ENCODE results near the gene BRD3OS. TPM values are rescaled to one million over a fixed set of nuclear protein-coding genes. Genes with fewer than 3 reads are reported as not detected.

The BRD3OS gene
- total RNA-seq, 2 experiments from 2014 or later = 12.5 to 14.5 TPM

DNA sequence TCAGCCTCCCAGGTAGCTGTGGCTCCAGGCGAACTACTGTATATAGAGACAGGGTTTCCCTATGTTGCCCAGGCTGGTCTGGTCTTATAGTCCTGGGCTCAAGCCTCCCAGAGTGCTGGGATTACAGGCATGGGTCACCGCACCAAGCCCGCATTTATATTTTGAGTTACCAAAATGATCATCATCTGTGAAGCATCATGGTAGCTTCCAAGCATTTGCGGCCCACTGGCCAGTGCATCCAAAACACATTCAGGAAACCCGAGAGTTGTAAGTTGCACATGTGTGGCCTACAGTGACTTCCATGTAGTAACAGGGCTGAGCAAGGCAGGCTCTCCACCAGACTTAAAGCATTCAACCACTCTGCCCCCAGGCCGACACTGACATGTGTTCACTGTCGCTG is 2.3 kb downstream of the BRD3OS start:
- Mint-ChIP-seq H3K4me1 (peaks cover 7% of the 10 kb centered on the region), H3K9me3 (ENCODE audit: low read depth) (no peaks in the 10 kb centered on the region), H3K27ac (no peak overlapping the region), H3K4me3 (no peak overlapping the region), H3K27me3 (no peaks in the 10 kb centered on the region), H3K36me3 (peaks cover 5% of the 10 kb centered on the region)
- DNase-seq = no peak
- CTCF ChIA-PET = interaction anchor here (1.2 to 2.5 kb wide), 2 partner anchors 33 to 41 kb away, joined by 4 to 11 read pairs; no protein-coding TSS in a partner anchor
- ATAC-seq = no peak

GRCh38 chr9:134028076-134028475 is 2.8 kb downstream of the BRD3OS start:
- peaks cover 5% of the 10 kb centered on the region for H3K36me3 Mint-ChIP-seq
- no peaks in the 10 kb centered on the region for H3K9me3 Mint-ChIP-seq (ENCODE audit: low read depth)
- peaks cover 7% of the 10 kb centered on the region for H3K4me1 Mint-ChIP-seq
- H3K27me3 Mint-ChIP-seq = no peaks in the 10 kb centered on the region
- no peak overlapping the region for H3K27ac Mint-ChIP-seq
- CTCF ChIA-PET = interaction anchor here (1.2 kb wide), 1 partner anchor 34 kb away, joined by 4 read pairs; no protein-coding TSS in a partner anchor
- ATAC-seq (no peak), DNase-seq (no peak)
- H3K4me3 Mint-ChIP-seq = no peak overlapping the region

GRCh38 chr9:134028575-134029247 is 3.4 kb downstream of the BRD3OS start:
- no peak overlapping the region for H3K4me3 Mint-ChIP-seq
- CTCF ChIA-PET = no interaction called here
- H3K4me1 Mint-ChIP-seq = peaks cover 7% of the 10 kb centered on the region
- no peaks in the 10 kb centered on the region for H3K9me3 Mint-ChIP-seq (ENCODE audit: low read depth)
- no peak for ATAC-seq
- no peaks in the 10 kb centered on the region for H3K27me3 Mint-ChIP-seq
- no peak for DNase-seq
- H3K36me3 Mint-ChIP-seq = peaks cover 8% of the 10 kb centered on the region
- H3K27ac Mint-ChIP-seq = no peak overlapping the region

DNA sequence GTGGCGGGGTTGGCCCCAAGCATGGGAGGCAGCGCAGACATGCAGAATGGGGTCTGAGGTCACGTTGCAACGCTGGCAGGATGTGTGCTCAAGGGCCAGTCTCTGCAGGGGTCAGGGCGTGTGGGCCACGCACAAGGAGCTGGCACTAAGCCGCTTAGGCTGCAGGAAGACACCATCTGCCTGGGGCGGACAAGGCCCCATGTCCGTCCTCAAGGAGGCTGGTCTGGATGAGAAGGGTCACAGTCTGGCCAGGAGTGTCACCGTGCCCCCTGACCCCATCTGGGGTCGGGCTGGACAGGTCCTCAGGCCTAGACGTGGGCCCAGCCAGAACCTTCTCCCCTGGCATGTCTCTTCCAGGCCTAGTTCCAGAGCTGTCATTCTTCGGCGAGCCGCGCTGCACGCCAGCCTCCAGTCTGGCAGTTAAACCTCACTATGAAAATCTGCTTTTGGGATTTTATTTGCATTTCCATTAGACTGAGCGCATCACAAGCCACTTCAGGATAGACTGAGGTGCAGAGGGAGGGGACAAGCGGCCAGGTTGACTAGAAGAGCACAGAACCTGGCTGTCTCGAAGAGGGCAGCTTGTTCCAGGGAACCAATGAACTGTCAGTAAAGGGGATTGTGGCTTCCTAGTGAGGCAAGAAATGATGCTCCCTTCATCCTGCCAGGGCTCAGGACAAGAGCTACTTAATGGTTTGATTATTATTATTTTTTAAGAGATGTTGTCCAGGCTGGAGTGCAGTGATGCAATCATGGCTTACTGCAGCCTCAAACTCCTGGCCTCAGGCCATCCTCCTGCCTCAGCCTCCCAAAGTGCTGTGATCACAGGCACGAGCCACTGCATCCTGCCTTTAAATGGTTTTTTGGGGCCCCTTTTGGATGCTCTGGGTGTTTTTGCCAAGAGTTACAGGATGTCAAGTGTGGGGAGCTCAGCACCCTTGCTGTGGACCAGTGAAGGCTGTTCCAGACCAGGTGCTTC is 4.3 kb downstream of the BRD3OS start:
- ATAC-seq (no peak), DNase-seq (no peak)
- Mint-ChIP-seq H3K36me3 (peaks cover 8% of the 10 kb centered on the region), H3K9me3 (ENCODE audit: low read depth) (no peaks in the 10 kb centered on the region), H3K27ac (no peak overlapping the region), H3K4me1 (peaks cover 3% of the 10 kb centered on the region), H3K27me3 (no peaks in the 10 kb centered on the region), H3K4me3 (no peak overlapping the region)
- CTCF ChIA-PET = no interaction called here

GRCh38 chr9:134030821-134031470 is 5.7 kb downstream of the BRD3OS start:
- H3K27ac Mint-ChIP-seq = no peak overlapping the region
- no peak for DNase-seq
- ATAC-seq = no peak
- CTCF ChIA-PET = interaction anchor here (0.7 to 1.1 kb wide), 2 partner anchors 37 to 1457 kb away, joined by 3 to 5 read pairs; no protein-coding TSS in a partner anchor
- no peaks in the 10 kb centered on the region for H3K9me3 Mint-ChIP-seq (ENCODE audit: low read depth)
- H3K27me3 Mint-ChIP-seq = no peaks in the 10 kb centered on the region
- H3K4me1 Mint-ChIP-seq = peaks cover 3% of the 10 kb centered on the region
- peaks cover 10% of the 10 kb centered on the region for H3K36me3 Mint-ChIP-seq
- H3K4me3 Mint-ChIP-seq = no peak overlapping the region

GRCh38 chr9:134031783-134032182 is 6.5 kb downstream of the BRD3OS start:
- Mint-ChIP-seq H3K36me3 (peaks cover 12% of the 10 kb centered on the region), H3K4me3 (no peak overlapping the region), H3K27me3 (no peaks in the 10 kb centered on the region)

GRCh38 chr9:134032456-134033222 is 7.4 kb downstream of the BRD3OS start:
- Mint-ChIP-seq H3K4me1 (no peaks in the 10 kb centered on the region), H3K9me3 (ENCODE audit: low read depth) (no peaks in the 10 kb centered on the region), H3K4me3 (no peak overlapping the region), H3K27me3 (no peaks in the 10 kb centered on the region), H3K27ac (no peak overlapping the region), H3K36me3 (peaks cover 16% of the 10 kb centered on the region)
- DNase-seq (no peak), ATAC-seq (no peak)
- CTCF ChIA-PET = interaction anchor here (0.7 kb wide), 1 partner anchor 65 kb away, joined by 4 read pairs; no protein-coding TSS in a partner anchor

More at GRCh38 chr9:134031783-134032182, 6.5 kb downstream of the BRD3OS start:
- no peaks in the 10 kb centered on the region for H3K4me1 Mint-ChIP-seq
- H3K9me3 Mint-ChIP-seq (ENCODE audit: low read depth) = no peaks in the 10 kb centered on the region
- CTCF ChIA-PET = no interaction called here
- DNase-seq (no peak), ATAC-seq (no peak)
- no peak overlapping the region for H3K27ac Mint-ChIP-seq

DNA sequence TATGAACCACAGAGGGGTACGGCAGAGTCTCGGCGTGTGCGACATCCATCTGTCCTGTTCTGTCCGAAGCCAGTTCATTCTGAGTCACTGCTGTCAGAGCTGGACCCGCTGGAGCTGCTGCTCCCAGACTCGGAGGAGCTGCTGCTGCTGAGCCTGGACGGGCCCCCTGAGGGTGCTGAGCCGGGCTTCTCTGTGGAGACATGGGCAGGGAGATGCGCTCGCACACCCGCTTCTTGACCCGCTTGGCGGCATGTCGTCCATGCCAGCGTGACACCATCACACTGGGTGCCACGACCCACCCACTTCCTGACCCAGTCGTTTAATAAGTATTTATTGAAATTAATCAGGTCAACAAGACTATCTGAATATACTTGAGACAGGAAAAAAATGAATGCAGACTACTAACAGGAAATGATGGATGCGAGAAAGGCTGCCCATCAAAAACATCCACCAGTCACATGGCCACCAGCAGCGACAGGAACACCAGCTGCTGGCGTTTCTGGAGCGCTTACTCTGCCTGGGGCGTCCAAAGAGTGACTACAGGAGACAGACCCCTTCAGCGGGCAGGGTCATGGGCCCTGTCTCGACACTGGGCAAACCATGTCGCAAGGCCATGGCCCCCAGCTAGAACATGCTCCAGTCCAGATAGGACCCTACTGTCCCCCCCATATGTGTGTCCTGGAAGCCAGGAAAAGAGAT is 8.4 kb downstream of the BRD3OS start:
- no peaks in the 10 kb centered on the region for H3K9me3 Mint-ChIP-seq (ENCODE audit: low read depth)
- no peaks in the 10 kb centered on the region for H3K4me1 Mint-ChIP-seq
- peaks cover 19% of the 10 kb centered on the region for H3K36me3 Mint-ChIP-seq
- DNase-seq (no peak), ATAC-seq (no peak)
- CTCF ChIA-PET = no interaction called here
- H3K27me3 Mint-ChIP-seq = no peaks in the 10 kb centered on the region
- H3K27ac Mint-ChIP-seq = no peak overlapping the region
- H3K4me3 Mint-ChIP-seq = no peak overlapping the region

DNA sequence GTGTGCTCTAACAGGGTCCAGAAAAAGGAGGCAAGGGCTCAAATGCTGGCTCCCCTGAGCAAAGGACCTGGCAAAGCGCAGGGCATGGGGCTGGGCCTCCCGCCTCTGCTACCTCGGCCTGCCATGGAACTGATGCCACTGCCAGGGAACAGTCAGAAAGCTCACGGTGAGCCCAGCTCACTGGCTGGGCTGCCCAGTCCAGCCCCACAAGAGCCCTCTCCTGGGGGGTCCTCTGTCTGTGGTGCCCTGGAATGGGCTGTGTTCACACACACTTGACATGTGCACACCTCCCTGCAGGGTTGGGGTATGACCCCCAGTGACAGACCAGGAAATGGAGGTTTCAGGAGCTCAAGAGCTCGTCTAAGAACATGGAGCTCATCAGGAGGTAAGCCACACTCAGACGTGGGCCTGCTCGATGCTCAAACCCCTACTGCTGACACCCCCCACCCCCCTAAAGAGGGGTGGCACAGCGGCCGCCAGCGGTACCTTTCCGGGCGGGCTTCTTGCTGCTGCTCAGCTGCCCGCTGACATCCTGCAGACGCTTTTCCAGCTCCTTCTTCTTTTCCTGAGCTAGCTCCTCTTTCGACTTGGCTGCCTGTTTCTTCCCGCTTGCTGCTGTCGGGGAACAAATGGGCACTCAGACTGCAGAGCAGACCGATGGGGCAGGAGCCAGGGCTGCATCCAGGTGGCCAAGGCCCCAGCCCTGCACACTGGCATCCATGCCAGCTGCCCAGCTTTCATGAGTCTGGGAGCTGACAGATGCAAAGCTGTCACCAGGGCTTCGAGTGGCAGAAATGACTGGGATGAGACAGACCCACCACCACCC is 9.1 kb downstream of the BRD3OS start:
- Mint-ChIP-seq H3K27me3 (no peaks in the 10 kb centered on the region), H3K27ac (no peak overlapping the region), H3K36me3 (peaks cover 26% of the 10 kb centered on the region), H3K4me3 (no peak overlapping the region), H3K4me1 (no peaks in the 10 kb centered on the region), H3K9me3 (ENCODE audit: low read depth) (no peaks in the 10 kb centered on the region)
- DNase-seq = no peak
- no peak for ATAC-seq
- CTCF ChIA-PET = no interaction called here

DNA sequence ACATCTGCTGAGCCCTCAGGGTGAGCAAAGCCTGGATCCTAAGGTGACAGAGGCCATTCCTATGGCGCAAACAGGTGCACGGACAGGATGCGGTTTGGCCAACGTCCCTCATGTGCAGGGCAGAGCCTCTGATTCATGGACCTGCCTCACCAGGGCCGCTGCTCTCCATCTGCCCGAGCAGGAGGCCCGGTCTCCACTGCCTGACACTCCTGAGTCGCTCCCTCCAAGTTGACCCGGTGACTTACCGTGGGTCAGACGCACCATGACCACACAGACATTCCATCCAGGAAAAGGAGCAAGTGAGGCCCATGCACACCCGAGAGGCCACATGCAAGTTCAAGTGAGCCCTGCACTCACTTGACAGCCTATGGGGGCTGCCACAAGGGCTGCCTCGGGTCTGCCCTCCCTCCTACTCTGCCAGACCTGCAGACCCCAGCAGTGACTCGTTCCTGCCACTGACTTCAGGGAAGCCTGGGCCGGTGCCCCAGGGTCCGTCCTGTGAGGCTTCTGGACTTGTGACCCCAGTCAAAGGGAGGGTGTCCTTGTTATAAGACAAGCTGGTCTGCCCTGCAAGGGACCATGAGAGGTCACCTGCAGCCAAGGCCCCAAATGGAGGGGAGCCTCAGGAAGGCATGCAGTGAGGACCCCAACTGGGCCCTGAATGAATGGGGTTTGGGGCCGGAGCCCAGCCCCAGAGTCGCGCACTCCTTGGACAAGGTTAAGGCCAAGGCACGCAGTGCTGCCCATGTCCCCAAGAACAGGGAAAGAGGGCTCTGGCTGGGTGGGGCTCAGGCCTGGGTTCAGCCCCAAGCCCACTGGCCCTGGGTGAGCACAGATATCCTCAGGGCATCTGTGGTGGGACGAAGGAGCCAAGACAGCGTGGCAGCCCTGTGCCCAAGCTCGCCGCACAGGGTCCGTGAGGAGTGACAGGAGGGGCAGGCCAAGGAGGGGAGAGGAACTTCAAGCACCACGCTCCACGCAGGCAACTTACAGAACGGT is 10.1 kb downstream of the BRD3OS start:
- H3K27me3 Mint-ChIP-seq = no peaks in the 10 kb centered on the region
- no peak for DNase-seq
- no peak overlapping the region for H3K4me3 Mint-ChIP-seq
- no peaks in the 10 kb centered on the region for H3K9me3 Mint-ChIP-seq (ENCODE audit: low read depth)
- CTCF ChIA-PET = interaction anchor here (0.9 kb wide), 1 partner anchor 253 kb away, joined by 3 read pairs; no protein-coding TSS in a partner anchor
- peaks cover 33% of the 10 kb centered on the region for H3K36me3 Mint-ChIP-seq
- H3K27ac Mint-ChIP-seq = no peak overlapping the region
- no peak for ATAC-seq
- H3K4me1 Mint-ChIP-seq = no peaks in the 10 kb centered on the region

GRCh38 chr9:134036130-134036529 is 10.8 kb downstream of the BRD3OS start:
- Mint-ChIP-seq H3K4me1 (no peaks in the 10 kb centered on the region), H3K27me3 (no peaks in the 10 kb centered on the region), H3K4me3 (no peak overlapping the region), H3K9me3 (ENCODE audit: low read depth) (no peaks in the 10 kb centered on the region), H3K27ac (no peak overlapping the region), H3K36me3 (peaks cover 39% of the 10 kb centered on the region)
- DNase-seq = no peak
- no peak for ATAC-seq
- CTCF ChIA-PET = interaction anchor here (0.9 kb wide), 1 partner anchor 254 kb away, joined by 3 read pairs; no protein-coding TSS in a partner anchor
